ENCODE measurements around the gene SSBP2.
"Not testable (repeated sequence)": the region's sequence is repeated elsewhere in the genome, so short reads cannot be mapped to it uniquely, and the experiment has no call there.

GRCh38 chr5:81407811-81408210 lies 343.1 kb downstream of the SSBP2 start:
- not testable (repeated sequence) for TF ChIP-seq CTCF, POLR2A (IDR thresholded peaks at IDR 0.05)

Measured in thyroid gland (tissue), 4 donors.